Ureter (tissue), 1 donor: Measurements from ENCODE around the gene PPDPF. TPM values are rescaled to one million over a fixed set of nuclear protein-coding genes. Genes with fewer than 3 reads are reported as not detected.
A peak's percentile ranks its signal among the peaks of the same experiment; 100 is the strongest.

ENCODE experiments used
- DNase-seq: peaks from one replicate; pipeline ENCODE4 v3.0.0-alpha.2; 2020; ENCODE audit warnings: low spot score
- total RNA-seq: library from RNA; stranded (reverse); gene quantifications from one replicate; pipeline ENCODE4 v1.2.4, GENCODE V29; 2023
- donor health status: DM: yes; HTN: yes; CAD: no.

Gene PPDPF
- total RNA-seq, 1 donor from 2014 or later, result 507 TPM

- no peak for DNase-seq
Measured at GRCh38 chr20:63487781-63488241, 32.8 kb upstream of the PPDPF start.

GRCh38 chr20:63488315-63489251, 32.0 kb upstream of the PPDPF start:
- DNase-seq, result no peak

- no peak for DNase-seq
Measured at GRCh38 chr20:63490416-63490815, 30.1 kb upstream of the PPDPF start.

- DNase-seq, result no peak
Measured at GRCh38 chr20:63491078-63491477, 29.5 kb upstream of the PPDPF start.

GRCh38 chr20:63491635-63492230, 28.8 kb upstream of the PPDPF start:
- DNase-seq, result no peak

- DNase-seq, result no peak
Measured at GRCh38 chr20:63492518-63492917, 28.0 kb upstream of the PPDPF start.

GRCh38 chr20:63492982-63493381, 27.6 kb upstream of the PPDPF start:
- DNase-seq, result no peak

- DNase-seq, result no peak
Measured at GRCh38 chr20:63493563-63494020, 27.0 kb upstream of the PPDPF start.

- DNase-seq, result no peak
Measured at GRCh38 chr20:63494084-63494419, 26.5 kb upstream of the PPDPF start.

GRCh38 chr20:63494420-63495166, 26.0 kb upstream of the PPDPF start:
- no peak for DNase-seq

GRCh38 chr20:63495167-63495720, 25.3 kb upstream of the PPDPF start:
- DNase-seq, result no peak

GRCh38 chr20:63495741-63496595, 24.6 kb upstream of the PPDPF start:
- DNase-seq, result peak; percentile 74

GRCh38 chr20:63496596-63497120, 23.9 kb upstream of the PPDPF start:
- DNase-seq, result no peak

GRCh38 chr20:63497138-63497945, 23.2 kb upstream of the PPDPF start:
- DNase-seq, result no peak

GRCh38 chr20:63497946-63498935, 22.3 kb upstream of the PPDPF start:
- DNase-seq, result no peak

- DNase-seq, result no peak
Measured at GRCh38 chr20:63498960-63499337, 21.6 kb upstream of the PPDPF start, which contains the start of gene EEF1A2. Gene EEF1A2, minus strand, starts transcription at chr20:63499083. Its CDS starts 1,320 bp downstream, at chr20:63497763.

GRCh38 chr20:63499338-63499969, 21.1 kb upstream of the PPDPF start:
- no peak for DNase-seq
